ENCODE results near the gene LHX4.

LHX4 gene

DNA sequence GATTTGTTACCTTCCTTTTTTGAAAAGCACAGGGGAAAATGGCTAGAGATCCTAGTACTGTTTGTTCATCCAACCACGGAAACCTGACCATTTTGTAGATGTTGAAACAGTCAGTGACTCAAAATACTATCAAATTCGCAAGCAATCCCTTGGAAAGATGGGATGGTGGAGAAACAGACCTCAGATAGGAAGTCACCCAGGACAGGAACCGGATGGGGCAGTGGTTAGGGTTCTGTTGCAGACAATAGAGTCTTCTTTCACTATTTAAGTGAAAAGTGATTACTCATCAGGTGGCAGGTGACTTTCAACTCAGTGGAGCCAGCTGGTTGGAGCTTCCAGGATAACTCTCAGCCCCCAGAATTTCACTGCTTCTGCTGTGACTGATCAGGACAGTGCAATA is 17.0 kb downstream of the LHX4 start:
- no peak for DNase-seq

DNA sequence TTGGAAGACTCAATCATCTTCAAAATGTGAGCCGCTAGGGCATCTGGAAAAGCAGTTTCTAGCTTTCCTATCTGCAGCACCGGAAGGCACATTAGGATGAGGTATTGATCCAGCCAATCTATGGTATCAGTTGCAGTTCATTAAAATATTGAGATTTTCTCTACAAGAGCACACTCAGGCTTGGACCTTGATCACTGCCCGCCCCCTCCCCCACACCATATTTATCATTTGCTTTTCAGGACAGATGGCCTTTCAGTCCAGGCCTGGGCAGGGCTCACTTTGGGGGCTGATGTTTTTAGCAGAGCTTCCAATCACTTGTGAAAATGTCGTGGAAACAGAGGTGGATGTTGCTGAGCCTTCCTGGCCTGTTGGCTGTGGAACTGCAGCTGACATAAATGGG is 17.5 kb downstream of the LHX4 start:
- no peak for DNase-seq

DNA sequence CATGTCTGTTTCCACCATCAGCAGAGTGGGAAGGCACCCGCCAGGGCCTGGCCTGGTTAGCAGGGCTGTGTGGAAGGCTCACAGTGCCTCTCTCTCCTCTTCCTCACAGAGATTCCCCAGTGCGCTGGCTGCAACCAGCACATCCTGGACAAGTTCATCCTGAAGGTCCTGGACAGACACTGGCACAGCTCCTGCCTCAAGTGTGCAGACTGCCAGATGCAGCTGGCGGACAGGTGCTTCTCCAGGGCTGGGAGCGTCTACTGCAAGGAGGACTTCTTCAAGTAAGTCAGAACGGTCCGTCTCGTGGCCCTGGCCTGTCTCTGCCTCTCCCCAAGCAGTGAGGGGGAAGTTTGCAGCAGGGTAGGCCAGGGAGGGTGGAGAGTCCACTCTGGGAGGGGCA is 18.1 kb downstream of the LHX4 start:
- DNase-seq: no peak

DNA sequence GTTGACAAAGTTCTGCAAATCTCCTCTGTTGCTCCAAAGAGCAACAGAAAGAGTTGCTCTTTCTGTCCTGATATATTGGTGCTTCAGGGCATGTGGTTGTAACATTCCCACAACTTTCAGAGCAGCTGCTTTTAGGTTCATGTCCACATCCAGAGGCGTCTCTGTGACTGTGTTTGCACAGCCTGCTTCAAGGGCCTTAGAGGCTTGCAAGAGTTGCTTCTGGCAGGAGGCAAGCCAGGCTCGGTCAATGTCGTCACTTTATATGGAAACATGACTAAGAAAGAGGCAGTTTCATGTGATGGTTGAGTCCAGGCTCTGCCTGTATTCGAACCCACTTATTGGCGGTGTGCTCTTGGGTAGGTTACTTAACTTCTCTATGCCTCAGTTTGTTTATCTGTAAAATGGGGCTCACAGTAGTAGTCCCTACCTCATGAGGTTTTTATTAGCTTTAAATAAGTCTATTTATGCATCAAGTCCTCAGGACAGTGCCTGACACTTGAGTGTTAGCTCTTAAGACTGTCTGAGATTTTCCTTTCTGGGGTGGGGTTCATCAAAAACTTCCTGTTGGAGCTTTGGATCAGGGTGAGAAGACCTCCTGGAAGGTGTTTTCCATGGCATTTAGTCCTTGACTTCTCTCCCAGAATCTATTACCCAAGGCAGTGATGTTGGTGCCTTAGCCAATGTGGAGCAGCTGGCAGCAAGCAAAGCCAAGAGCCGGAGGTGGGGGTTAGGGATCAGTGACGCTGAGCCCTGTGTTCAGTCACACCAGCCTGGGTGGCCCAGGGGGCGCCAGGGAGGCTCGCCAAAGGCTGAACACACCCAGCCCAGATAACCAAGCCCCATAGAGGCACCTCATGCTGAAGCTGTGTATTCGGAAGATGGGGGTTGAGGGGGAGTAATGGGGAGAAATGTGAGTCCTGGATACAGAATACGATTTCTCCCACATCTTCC is 18.9 kb downstream of the LHX4 start:
- DNase-seq: peak; percentile 41 to 42

DNA sequence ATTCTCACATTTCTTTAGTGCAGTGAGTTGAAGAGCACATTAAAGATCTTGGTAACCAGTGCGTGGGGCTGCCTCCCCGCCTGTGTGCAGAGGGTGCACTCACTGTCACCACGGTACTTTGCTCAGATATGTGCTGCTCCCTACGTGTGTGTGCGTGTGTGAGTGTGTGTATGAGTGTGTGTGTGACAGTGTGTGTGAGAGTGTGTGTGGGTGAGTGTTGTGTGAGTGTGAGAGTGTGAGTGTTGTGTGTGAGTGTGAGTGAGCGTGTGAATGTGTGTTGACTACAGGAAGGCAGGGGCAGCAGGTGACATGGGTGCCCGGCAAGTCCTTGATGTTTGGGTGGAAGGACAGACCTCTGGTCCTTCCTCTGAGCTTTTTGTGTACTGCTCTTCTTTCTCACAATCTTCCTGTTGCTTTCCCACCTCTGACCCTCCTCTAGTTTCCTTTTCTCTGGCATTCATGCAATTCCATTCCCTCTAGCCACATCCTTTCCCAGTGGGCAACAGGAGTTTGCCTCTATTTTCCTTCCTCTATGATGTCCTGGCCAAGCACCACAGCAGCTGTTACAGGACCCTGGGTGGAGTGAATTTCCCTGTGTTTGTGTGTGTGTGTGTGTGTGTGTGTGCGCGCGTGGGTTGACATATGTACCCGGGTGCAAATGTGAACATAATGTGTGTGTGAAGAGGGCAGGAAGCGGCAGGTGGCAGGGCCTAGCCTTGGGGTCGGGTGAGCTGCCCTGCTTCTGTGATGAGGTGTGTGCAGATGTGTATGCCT is 19.8 kb downstream of the LHX4 start:
- DNase-seq: no peak

DNA sequence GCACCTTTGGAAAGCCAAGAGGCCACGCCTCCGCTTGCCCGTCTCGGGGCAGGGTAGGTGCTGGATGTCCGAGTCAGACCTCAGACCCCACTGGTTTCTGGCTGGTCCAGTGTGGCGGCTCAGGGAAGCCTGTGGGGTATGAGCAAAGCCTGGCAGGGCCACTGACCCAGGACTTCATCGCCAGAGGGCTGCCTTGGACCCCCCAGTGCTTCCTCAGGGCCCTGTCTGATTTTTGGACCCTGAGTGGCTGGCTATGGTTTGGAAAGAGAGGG is 20.4 kb downstream of the LHX4 start:
- DNase-seq: no peak

DNA sequence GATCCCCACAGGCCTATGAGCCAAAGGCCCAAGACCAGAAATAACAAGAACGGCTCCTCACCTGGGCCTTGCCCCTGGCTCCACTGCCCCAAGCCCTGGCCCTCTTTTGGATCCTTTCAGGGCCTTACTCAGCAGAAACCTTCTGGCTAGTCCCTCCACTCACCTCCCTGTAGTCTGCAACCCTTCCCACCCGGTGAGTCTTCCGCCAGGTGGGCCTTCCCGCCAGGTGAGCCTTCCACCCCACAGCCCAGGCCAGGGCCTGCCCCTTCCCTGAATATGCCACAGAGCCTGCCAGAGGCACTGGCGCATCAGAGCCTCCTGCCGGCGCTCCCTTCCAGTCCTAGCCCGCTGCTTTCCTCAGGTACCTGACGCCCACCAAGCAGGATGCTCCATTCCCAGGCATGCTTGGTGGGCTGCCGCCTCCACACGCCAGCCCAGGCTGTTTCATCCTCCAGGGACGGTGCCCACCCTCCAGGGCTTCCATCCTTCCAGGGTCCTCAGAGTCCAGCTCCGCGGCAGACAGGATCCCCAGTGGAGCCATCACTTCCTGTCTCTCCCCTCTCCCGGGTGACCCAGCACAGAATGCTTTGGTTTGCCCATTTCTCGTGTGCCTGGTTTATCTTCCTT is 20.9 kb downstream of the LHX4 start:
- no peak for DNase-seq

DNA sequence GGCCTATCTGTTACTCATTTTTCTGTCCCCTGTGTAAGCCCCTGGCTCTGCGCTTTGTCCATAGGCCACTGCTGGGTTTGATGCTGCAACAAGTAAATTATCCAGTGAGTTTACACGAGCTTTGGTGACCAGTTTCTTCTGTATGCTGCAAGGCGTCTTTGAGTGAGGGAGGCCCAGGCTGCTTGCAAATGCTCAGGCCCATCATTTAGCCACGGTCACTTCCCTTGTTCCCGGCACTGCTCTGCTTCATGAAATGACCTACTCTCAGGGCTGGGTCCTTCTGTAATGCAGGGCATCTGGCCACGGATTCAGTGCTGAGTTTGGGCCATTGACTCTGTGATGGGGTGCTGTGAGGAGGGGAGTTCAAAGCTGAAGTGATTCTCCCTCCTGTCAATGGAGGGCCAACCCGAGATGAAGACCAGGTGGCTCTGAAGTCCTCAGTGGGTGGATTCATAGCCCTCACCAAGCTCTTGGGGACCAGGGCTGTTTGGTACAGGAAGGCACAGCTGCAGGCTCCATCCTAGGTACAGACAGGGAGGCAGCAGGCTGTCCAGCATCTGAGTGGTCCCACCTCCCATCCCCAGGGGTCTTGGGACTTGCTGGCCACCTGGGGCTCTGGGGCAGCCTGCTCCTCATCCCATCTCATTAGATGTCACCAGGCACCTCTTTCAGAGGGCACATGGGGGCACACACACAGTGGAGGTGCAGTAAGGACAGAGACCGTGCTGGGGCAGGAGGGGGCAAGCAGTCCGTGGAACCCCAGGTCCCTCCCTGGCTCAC is 21.7 kb downstream of the LHX4 start:
- DNase-seq: no peak

DNA sequence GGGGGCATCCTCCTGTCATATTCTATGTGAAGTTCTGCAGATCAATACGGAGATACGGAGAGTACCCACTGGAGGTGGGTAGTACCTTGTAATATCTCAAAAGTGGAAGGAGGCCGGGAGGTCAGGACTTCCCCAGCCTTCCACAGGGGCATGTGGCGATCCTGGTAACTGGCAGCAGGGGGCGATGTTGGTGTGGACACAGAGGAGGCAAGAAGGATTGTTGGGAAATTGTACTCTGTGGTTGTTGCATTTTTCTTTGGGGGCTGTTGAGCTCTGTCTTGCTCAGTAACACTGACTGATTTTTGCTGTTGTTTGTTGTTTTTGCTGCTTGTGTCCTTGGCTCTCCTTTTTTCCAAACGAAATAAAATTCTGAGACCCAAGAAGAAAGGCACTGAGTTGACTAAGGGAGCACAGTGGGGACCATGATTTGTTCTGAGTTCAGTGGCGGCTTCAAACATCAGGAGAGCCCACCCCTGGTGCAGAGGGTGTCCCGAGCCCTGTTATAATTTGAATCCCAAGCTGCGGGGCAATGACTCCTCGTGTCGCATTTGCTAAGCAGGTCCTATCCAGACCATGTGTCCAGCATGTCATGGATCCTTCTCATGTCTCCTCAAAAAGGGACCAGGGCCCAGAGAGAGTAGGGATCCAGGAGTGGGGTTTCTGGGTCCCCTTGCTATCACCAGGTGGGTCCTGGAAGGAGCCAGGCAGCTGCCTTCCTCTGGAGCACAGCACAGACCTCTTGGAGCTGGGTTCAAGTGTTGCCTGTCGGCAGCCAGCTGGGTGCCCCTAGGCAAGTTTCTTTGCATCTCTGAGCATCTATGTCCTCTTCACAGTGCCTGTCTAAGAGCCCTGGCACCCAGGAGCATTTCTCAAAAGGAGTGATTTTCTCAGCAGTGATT is 22.8 kb downstream of the LHX4 start:
- peak; percentile 84 to 85 for DNase-seq

DNA sequence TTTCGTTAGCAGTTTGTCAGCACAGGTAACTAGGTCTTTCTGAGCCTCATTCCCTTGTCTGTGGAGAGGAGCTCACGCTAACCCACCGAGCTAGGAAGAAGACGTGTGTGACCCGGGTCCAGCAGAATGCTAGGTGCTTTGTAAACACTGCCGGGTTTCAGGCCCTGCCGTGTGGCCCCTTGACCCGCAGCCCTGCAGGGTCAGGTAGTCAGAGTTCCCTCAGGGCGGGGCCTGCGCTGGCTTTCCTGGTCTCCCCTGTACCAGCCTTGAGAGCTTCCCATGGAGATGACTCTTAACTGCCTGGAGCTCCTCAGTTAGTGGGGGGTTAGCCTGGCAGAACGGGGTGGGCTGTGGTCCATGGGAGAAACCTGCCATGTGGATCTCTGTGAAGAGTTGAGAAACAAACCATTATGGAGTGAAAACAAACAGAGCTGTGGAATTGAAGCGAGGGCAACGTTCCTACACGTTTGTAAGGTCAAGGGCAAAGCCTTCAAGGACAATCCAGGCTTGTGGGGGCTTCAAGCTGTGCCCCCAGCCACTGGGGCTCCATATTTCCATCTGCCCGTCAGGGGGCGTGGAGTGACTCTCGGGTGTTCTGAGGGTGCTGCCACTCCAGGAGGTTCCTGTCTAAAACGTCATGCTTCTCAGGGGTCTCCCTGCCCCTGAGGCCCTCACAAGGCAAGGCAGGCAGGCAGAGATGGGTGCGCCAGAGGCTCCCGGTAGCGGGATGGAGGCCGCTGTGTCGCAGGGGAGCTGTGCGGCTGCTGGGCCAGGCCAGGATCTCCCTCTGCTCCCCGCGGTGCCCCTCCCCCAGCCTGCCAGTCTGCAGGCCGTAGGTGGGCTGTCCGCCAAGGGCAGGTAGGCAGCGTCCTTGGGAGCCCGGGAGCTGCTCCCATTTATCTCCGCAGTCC is 23.8 kb downstream of the LHX4 start:
- no peak for DNase-seq

DNA sequence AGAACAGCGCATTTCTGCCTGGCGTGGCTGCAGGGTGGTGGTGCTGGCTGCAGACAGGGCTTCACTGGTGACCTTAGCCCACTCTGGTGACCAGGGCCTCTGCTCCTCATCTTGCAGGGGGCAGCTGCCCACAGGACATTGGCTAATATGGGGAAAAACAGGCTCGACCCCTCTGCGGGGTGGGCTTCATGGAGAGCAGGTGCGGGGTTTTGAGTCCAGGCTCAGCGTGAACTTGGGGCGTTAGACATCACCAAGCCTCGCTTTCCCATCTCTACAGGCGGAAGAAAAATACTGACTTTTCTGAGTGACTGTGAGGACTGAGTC is 24.4 kb downstream of the LHX4 start:
- no peak for DNase-seq

DNA sequence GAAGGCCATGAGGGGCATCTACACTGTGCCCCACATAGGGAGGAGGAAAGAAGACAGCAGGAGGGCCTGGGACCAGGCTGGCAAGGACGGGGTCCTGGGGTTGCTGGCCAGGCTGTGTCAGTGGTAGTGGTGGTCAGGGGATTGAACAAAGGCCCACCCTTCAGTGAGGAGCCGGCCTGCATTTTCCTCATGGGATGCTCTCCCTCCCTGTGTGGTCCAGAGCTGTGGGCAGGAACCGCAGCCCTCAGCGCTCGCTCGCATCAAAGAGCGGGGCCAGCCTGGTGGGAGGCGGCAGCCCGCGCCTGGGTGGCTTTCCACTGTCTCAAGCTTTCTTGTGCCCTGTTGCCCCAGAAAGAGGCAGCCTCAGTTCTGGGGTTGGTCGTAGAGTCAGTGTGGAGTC is 24.8 kb downstream of the LHX4 start:
- DNase-seq: no peak

DNA sequence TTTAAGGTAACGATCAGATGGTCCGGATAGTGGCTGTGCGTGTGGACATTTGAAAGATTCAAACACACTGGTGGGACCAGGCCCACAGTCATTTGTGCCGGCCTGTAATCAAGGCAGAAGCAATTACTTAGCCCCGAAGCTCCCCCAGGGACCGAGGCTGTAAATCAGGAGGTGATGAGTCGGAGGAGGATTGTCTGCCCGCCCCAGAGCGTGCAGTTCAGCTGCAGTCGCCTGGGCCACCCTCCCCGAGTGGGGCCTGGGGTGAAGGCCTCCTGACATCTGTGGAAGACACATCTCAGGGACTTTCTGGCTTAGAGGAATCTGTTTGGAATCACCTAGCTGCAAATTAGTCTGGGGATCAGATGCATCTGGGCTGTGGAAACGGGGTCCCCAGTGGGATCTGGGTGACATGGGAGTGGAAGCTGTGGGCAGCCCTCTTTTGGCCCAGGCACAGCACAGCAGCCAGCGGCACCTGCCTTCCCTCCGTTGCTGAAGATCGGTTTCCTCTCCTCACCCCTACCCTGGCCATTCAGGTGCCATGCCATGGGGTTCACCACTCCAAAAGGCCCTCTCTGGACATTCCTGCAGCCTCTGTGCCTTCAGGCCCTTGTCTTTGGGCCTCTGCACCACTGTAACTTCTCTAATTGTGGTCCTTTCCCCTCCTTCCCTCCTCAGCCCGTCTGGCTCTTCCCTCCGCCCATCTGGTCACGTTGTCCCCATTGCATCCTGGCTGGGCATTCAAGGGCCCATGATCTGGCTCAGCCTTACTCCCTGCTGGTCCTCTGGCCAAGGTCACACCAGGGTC is 25.7 kb downstream of the LHX4 start:
- DNase-seq: no peak

DNA sequence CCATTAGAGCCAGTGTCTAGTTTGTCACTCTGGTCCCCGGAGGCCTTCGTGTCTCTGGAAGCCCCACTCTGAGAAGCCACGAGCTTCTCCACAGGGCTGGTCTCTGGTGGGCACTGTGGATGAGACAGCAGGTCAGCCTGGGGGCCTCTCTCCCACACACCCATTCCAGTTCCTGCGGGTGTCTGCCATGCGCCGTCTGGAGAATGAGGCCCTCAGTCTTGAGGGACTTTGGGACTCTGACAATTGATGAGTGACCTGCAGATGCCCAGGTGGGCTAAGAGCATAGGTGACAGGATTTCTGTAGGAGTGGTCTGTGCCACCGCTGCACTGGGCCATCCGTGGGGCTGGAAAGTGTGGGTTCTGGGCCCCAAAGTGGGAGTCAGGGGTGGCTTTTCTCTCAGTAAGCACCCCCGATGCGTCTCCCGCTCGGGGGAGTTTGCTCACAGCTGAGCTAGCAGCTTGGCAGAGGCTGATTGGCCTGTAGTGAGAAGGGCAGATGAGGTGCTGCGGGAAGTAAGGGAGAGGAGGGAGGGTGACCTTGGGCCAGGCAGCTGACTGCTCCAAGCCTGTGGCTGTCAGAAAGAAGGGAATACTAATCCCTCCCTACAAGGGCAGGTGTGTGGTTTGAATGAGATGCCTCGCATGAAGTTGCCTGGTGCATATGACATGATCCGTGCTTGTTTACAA is 26.4 kb downstream of the LHX4 start:
- DNase-seq: no peak

DNA sequence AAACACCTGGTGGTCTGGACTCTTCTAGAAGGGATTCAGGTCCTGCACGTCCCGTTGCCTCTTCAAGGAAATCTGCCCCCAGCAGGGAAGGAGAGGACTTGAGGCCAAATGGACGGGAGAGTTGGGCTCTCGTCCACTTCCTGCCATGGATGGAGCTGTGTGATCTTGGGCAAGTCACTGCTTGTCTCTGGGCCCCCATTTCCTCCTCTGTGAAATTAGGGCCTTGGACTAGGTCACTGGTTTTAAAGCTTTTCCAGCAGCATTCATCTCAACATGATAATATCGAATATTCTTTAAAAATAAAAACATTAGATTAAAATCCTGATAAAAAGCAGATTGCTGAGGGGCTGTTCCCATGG is 26.9 kb downstream of the LHX4 start:
- DNase-seq: no peak

DNA sequence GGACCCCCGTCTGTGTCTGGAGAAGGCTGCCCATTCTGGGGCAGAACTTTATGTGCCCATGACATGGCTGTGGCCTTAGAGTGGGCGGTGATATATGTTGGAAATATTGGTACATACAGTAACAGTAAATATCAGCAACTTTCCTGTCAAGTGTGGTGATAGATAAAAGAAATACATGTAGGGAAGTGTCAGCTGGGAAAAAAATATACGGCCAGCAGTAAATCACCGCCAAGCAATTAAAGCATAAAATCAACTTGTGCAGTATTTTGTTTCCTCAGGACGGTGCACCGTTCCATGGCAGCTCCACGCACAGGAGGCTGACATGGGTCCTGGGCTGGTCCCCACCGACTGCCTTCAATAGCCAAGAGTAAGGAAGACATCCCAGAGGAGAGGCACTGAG is 27.4 kb downstream of the LHX4 start:
- DNase-seq: no peak

DNA sequence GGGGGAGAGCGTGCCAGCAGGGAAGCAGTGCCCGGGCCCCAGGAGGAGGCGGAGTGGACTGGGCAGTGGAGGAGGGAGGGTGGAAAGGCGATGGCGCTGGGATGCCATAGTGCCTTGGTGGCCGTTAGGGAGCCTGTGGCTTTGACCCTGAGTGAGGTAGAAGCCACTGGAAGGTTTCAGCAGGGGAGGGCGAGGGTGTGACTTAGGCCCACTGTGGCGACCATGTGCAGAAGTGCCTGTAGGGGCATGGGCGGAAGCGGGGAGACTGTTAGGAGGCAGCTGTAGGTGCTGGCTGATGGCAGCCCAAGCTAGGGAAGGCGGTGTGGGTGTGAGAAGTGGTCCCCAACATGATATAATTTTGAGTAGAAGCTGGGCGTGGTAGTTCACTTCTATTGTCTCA is 28.2 kb downstream of the LHX4 start:
- no peak for DNase-seq

DNA sequence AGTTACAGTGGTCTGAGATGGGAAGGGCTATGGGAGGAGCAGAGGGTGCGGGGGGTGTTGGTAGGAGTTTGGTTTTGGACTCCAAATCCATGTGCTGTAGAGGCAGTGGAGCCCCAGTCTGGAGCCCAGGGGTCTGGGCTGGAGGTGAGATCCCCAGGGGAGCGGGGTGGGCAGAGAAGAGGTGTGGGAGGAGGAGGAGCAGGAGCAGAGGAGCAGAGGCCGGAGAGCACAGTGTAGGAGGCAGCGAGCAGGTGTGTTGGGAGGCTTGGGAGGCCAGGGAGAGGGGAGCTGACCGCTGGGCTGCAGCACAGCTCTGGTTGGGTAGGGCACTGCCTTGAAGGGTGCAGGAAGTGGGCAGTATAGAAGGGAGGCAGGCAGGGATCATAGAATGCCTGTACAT is 28.9 kb downstream of the LHX4 start:
- DNase-seq: no peak

DNA sequence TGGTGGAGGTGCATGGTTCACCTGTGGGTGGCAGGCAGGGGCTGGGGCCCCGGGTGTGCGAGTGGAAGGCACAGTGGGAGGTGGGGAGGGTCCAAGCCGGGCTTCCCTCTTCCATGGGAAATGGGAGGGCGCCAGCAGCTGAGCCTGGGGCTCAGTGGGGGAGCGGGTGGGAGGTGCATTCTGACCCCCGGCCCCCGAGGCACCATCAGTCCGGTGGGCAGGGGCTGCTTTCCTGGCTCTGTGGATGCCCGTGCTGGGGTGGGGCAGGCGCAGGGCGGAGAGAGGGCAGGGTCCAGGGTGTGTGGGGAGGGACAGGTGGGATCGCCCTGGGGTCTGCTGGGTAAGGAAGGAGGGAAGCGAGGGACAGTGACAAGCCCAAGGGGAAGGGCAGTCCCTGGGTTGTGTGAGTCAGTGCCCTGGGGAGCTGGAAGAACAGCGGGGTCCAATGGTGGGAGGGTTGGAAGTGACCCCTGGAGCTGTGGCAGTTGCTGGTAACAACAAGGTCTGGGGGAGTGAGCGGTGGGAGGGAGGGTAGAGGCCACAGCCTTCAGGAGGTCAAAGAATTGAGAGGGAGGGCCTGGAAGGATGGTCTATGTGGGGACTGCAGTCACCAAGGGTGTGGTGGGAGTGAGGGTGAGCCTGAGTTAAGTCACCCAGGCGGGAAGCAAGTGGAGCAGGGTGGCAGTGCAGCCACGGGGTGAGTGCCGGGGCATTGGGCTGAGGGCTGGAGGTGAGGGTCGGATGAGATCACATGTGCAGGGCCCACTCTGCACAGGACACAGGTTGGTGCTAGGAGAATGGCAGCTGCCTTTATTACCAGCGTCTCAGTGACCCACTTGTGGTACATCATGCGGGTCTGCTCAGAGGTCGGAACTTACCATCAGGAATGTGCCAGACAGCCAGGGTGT is 29.6 kb downstream of the LHX4 start:
- no peak for DNase-seq

Data from activated T-cell treated with anti-CD3 and anti-CD28 coated beads, Interleukin-2, amount 50 U/mL, for 48 hours (primary cell).